ENCODE results near the gene TRAF5. TPM values are rescaled to one million over a fixed set of nuclear protein-coding genes. Genes with fewer than 3 reads are reported as not detected.

TRAF5 gene
- total and polyA plus RNA-seq, 4 donors, result 4.3 to 25.9 (median 6.5) TPM

- WGBS, 2 donors, result 89 to 95% methylated on average over 2 of the region's 2 CpGs
- DNase-seq, result peak in 1 of 3 donors; percentile 7
- TF ChIP-seq CTCF (IDR thresholded peaks at IDR 0.05; ENCODE audit: control extremely low read depth, extremely low read depth), result no peak
These were observed 93.8 kb downstream of the TRAF5 start for GRCh38 chr1:211420389-211420788.

GRCh38 chr1:211420845-211421454 lies 94.3 kb downstream of the TRAF5 start:
- H3K4me1 ChIP-seq (ENCODE audit: control insufficient read depth in 5 of 5, insufficient read depth in 5 of 5, low read length in 5 of 5), result peaks cover 0 to 11% (median 0%) of the 10 kb centered on the region in 5 donors
- H3K9ac ChIP-seq (ENCODE audit: insufficient read depth in 1 of 2, low read length in 2 of 2), result no peak overlapping the region
- H3K27me3 ChIP-seq (ENCODE audit: control insufficient read depth in 3 of 3, insufficient read depth in 3 of 3, low read length in 2 of 3), result no peaks in the 10 kb centered on the region
- TF ChIP-seq CTCF (IDR thresholded peaks at IDR 0.05; ENCODE audit: control extremely low read depth, extremely low read depth), result no peak
- H3K27ac ChIP-seq (ENCODE audit: low read depth in 1 of 2, low read length in 1 of 2), result no peak overlapping the region
- 85 to 87% methylated on average over 2 of the region's 2 CpGs for WGBS, 2 donors
- no peaks in the 10 kb centered on the region for H3K36me3 ChIP-seq (ENCODE audit: control insufficient read depth in 4 of 4, insufficient read depth in 4 of 4, low read length in 4 of 4)
- H3K4me3 ChIP-seq, result no peak overlapping the region
- ATAC-seq (ENCODE audit: insufficient read depth, low FRiP score) (no peak), DNase-seq (peak in 1 of 3 donors; percentile 10)
- H3K9me3 ChIP-seq (ENCODE audit: control insufficient read depth in 4 of 4, insufficient read depth in 3 of 4, low read length in 3 of 4), result no peaks in the 10 kb centered on the region

More at GRCh38 chr1:211420389-211420788, 93.8 kb downstream of the TRAF5 start:
- no peak overlapping the region for H3K9ac ChIP-seq (ENCODE audit: insufficient read depth in 1 of 2, low read length in 2 of 2)
- H3K9me3 ChIP-seq (ENCODE audit: control insufficient read depth in 4 of 4, insufficient read depth in 3 of 4, low read length in 3 of 4), result no peaks in the 10 kb centered on the region
- H3K4me3 ChIP-seq, result no peak overlapping the region
- H3K27ac ChIP-seq (ENCODE audit: low read depth in 1 of 2, low read length in 1 of 2), result no peak overlapping the region
- peaks cover 0 to 3% (median 0%) of the 10 kb centered on the region in 3 donors for H3K27me3 ChIP-seq (ENCODE audit: control insufficient read depth in 3 of 3, insufficient read depth in 3 of 3, low read length in 2 of 3)
- H3K36me3 ChIP-seq (ENCODE audit: control insufficient read depth in 4 of 4, insufficient read depth in 4 of 4, low read length in 4 of 4), result no peaks in the 10 kb centered on the region
- ATAC-seq (ENCODE audit: insufficient read depth, low FRiP score), result no peak
- H3K4me1 ChIP-seq (ENCODE audit: control insufficient read depth in 5 of 5, insufficient read depth in 5 of 5, low read length in 5 of 5), result peaks cover 0 to 11% (median 0%) of the 10 kb centered on the region in 5 donors

DNA sequence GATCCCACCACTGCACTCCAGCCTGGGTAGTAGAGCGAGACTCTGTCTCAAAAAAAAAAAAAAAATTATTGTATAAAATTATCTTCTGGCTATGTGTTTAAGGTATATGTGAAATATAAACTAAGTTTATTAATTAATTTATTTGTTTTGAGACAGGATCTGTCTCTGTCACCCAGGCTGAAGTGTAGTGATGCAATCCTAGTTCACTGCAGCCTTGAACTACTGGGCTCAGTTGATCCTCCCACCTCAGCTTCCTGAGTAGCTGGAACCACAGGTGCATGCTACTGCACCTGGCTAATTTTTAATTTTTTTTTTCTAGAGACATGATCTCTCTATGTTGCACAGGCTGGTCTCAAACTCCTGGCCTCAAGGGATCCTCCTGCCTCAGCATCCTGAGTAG lies 97.4 kb downstream of the TRAF5 start:
- Histone ChIP-seq H3K9ac (ENCODE audit: insufficient read depth in 1 of 2, low read length in 2 of 2) (no peak overlapping the region), H3K9me3 (ENCODE audit: control insufficient read depth in 4 of 4, insufficient read depth in 3 of 4, low read length in 3 of 4) (no peaks in the 10 kb centered on the region), H3K4me1 (ENCODE audit: control insufficient read depth in 5 of 5, insufficient read depth in 5 of 5, low read length in 5 of 5) (peaks cover 0 to 11% (median 0%) of the 10 kb centered on the region in 5 donors), H3K27me3 (ENCODE audit: control insufficient read depth in 3 of 3, insufficient read depth in 3 of 3, low read length in 2 of 3) (no peaks in the 10 kb centered on the region), H3K27ac (ENCODE audit: low read depth in 1 of 2, low read length in 1 of 2) (no peak overlapping the region), H3K36me3 (ENCODE audit: control insufficient read depth in 4 of 4, insufficient read depth in 4 of 4, low read length in 4 of 4) (no peaks in the 10 kb centered on the region), H3K4me3 (no peak overlapping the region)
- TF ChIP-seq CTCF (IDR thresholded peaks at IDR 0.05; ENCODE audit: control extremely low read depth, extremely low read depth), result no peak
- no peak for ATAC-seq (ENCODE audit: insufficient read depth, low FRiP score)
- no peak for DNase-seq
- 96 to 97% methylated on average over 1 of the region's 1 CpG for WGBS, 2 donors

Other genes starting within 250 kb of the TRAF5 start
- under 1 TPM in 1 of 2 donors, not detected in 1; 0.31 TPM for gene KCNH1, start 192.7 kb upstream of the TRAF5 start, total RNA-seq
- under 1 TPM in 1 of 2 donors, not detected in 1; 0.02 TPM for gene KCNH1, start 192.7 kb upstream of the TRAF5 start, polyA plus RNA-seq
- 100 to 1,000 TPM in 1 of 2 donors, 10 to 100 TPM in 1; 41.9 to 102 TPM for gene RCOR3, start 67.5 kb upstream of the TRAF5 start, total RNA-seq
- gene RCOR3, start 67.5 kb upstream of the TRAF5 start, polyA plus RNA-seq, result 10 to 100 TPM; 16.6 to 26.8 TPM
- under 1 TPM in 1 of 2 donors, not detected in 1; 0.49 TPM for gene RD3, start 165.3 kb downstream of the TRAF5 start, total RNA-seq
- gene RD3, start 165.3 kb downstream of the TRAF5 start, polyA plus RNA-seq, result under 1 TPM; 0.02 to 0.09 TPM